Measurements from ENCODE around the gene SLC1A2. TPM values are rescaled to one million over a fixed set of nuclear protein-coding genes. Genes with fewer than 3 reads are reported as not detected.

SLC1A2 gene
- total and polyA plus RNA-seq, 3 donors from 2014 or later = 0.74 to 7.5 (median 1.1) TPM

DNA sequence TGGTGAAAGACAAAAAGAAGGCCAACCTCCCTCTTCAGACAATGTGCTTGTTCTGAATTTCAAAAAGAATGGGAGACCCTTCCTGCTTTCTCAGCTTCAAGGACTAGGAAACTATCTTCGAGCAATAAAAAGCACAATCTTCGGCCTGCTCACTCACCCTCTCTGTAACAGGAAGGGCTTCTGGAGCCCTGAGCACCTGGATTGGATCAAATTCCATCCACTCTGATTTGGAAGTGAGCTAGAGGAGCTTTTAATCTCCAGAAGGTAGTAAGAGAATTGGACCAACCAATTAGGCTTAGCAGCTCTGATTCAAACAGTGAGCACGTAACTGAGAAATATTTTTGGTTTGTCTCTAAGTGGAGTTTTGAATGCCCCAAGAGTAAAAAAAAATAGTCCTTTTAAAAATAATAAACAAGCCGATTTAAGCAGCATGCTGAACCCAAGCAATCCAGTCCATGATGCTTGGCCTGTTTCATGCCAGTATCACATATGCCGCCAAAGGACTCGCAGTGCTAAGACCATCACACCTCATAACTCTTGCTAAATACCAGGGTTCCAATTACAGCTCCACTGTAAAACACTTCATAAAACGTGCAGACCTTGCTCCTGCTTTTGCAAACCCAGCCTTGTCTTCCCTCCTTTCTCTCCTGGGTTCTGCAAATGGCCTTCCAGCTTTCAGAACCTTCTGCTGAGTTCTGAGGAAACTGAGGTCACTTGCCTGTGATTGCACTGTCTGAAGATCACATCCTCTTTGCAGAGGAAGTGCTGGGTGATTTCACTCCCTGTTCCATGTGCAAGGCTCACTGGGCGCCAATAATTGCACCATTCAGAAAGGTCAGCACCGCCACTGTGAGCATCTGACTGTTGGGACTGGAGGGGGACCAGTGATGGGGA lies 74.4 kb downstream of the SLC1A2 start:
- H3K4me1 ChIP-seq = no peaks in the 10 kb centered on the region
- H3K27ac ChIP-seq = no peak overlapping the region
- TF ChIP-seq, protein P1, sequence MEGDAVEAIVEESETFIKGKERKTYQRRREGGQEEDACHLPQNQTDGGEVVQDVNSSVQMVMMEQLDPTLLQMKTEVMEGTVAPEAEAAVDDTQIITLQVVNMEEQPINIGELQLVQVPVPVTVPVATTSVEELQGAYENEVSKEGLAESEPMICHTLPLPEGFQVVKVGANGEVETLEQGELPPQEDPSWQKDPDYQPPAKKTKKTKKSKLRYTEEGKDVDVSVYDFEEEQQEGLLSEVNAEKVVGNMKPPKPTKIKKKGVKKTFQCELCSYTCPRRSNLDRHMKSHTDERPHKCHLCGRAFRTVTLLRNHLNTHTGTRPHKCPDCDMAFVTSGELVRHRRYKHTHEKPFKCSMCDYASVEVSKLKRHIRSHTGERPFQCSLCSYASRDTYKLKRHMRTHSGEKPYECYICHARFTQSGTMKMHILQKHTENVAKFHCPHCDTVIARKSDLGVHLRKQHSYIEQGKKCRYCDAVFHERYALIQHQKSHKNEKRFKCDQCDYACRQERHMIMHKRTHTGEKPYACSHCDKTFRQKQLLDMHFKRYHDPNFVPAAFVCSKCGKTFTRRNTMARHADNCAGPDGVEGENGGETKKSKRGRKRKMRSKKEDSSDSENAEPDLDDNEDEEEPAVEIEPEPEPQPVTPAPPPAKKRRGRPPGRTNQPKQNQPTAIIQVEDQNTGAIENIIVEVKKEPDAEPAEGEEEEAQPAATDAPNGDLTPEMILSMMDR (IDR thresholded peaks at IDR 0.05) = no peak
- no peak for TF ChIP-seq POLR2A (IDR thresholded peaks at IDR 0.05)
- H3K4me3 ChIP-seq = no peak overlapping the region
- DNase-seq = no peak
- intact Hi-C loops (cut with DNase I; ENCODE audit: low total_unique reads) = no loop called here
- 61 to 79% methylated on average over 9 of the region's 9 CpGs for WGBS, 2 donors
- H3K36me3 ChIP-seq (ENCODE audit: low read depth, missing control alignments) = no peaks in the 10 kb centered on the region
- no peaks in the 10 kb centered on the region for H3K9me3 ChIP-seq
- H3K27me3 ChIP-seq = no peaks in the 10 kb centered on the region

DNA sequence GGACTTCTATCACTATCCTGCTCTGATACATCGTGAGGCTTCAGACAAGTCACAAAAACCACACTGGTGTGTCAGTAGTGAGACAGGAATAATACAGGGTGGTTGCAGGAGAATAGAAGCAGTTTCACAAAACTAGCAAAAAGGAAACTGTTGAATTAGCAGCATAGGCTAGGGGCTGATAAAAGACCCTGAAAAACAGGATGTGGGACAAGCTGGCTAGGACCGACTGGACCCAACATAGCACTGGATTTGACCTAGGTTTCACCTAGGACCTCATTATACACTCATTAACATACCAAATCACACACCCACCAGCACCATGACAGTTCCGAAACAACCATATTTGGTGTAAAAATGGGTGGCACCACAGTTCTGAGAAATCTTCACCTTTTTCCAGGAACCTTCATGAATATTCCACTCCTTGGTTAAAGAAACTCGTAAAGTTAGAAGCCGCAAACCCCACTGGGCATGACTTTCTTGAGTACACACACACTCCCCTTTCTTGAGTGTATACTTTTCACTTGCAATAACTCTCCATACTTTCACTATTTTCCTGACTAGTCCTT lies 76.2 kb downstream of the SLC1A2 start:
- no peak overlapping the region for H3K4me3 ChIP-seq
- H3K4me1 ChIP-seq = no peaks in the 10 kb centered on the region
- TF ChIP-seq, protein P1 (IDR thresholded peaks at IDR 0.05) = no peak
- TF ChIP-seq POLR2A (IDR thresholded peaks at IDR 0.05) = no peak
- no peak for DNase-seq
- no peaks in the 10 kb centered on the region for H3K36me3 ChIP-seq (ENCODE audit: low read depth, missing control alignments)
- intact Hi-C loops (cut with DNase I; ENCODE audit: low total_unique reads) = no loop called here
- no peaks in the 10 kb centered on the region for H3K9me3 ChIP-seq
- WGBS, 2 donors = 88 to 92% methylated on average over 5 of the region's 5 CpGs
- no peak overlapping the region for H3K27ac ChIP-seq
- no peaks in the 10 kb centered on the region for H3K27me3 ChIP-seq

DNA sequence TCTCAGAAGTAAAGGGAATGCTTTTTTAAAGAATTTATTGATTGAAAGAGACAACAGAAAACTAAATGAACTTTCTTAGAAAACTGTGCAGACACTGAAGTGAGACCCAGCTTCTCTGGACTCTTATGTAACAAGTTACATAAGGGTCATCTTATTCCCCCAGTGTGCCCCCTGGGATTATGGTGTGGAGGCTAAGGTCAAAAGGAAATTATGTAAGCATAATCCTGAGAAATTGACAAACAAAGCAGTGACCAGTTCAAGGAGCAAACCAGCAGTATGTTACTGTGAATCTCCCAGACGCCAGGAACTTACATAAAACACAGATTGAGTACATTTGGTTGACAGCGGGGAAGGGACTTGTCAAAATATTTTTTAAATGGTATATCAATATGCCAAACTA lies 78.6 kb downstream of the SLC1A2 start:
- no peak overlapping the region for H3K27ac ChIP-seq
- H3K27me3 ChIP-seq = no peaks in the 10 kb centered on the region
- 83 to 91% methylated on average over 2 of the region's 2 CpGs for WGBS, 2 donors
- DNase-seq = no peak
- TF ChIP-seq POLR2A (IDR thresholded peaks at IDR 0.05) = no peak
- TF ChIP-seq, protein P1 (IDR thresholded peaks at IDR 0.05) = no peak
- no peak overlapping the region for H3K4me3 ChIP-seq
- no peaks in the 10 kb centered on the region for H3K36me3 ChIP-seq (ENCODE audit: low read depth, missing control alignments)
- no peaks in the 10 kb centered on the region for H3K9me3 ChIP-seq
- no peaks in the 10 kb centered on the region for H3K4me1 ChIP-seq
- intact Hi-C loops (cut with DNase I; ENCODE audit: low total_unique reads) = no loop called here

DNA sequence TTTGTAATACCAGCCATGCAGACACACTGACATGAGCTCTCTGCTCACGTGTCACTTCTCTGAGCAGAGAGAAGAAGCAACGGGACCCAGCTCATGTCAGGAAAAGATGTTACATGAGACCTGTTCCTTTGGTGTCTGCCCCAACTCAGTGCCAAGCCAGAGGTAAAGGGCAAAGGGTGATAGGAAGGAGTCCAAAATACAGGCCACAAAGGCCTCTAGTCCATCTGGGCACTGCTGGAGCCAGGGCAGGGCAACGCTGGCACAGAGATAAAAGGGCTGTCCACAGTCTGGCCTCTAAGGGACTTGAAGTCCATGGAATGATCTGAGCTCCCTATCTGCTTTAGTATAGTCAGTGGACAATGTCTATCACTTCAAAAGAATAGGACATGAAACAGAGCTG lies 79.3 kb downstream of the SLC1A2 start:
- Histone ChIP-seq H3K27me3 (no peaks in the 10 kb centered on the region), H3K36me3 (ENCODE audit: low read depth, missing control alignments) (no peaks in the 10 kb centered on the region), H3K27ac (no peak overlapping the region), H3K4me3 (no peak overlapping the region), H3K4me1 (no peaks in the 10 kb centered on the region), H3K9me3 (no peaks in the 10 kb centered on the region)
- TF ChIP-seq POLR2A (IDR thresholded peaks at IDR 0.05) = no peak
- TF ChIP-seq, protein P1 (IDR thresholded peaks at IDR 0.05) = no peak
- DNase-seq = no peak
- WGBS, 2 donors = 82 to 84% methylated on average over 3 of the region's 3 CpGs
- intact Hi-C loops (cut with DNase I; ENCODE audit: low total_unique reads) = no loop called here
